K562 (cell line): ENCODE data around the gene RAB7A. TPM values are rescaled to one million over a fixed set of nuclear protein-coding genes. Genes with fewer than 3 reads are reported as not detected.
A peak's percentile ranks its signal among the peaks of the same experiment; 100 is the strongest.

Source experiments
- BRD4 ChIP-seq: fragments of 200-600 bp; sonication (generic); IDR thresholded peaks from 2 replicates; pipeline ENCODE4 v1.6.1; 2017; ENCODE audit warnings: inconsistent platforms
- BRF1 ChIP-seq: IDR thresholded peaks from 3 replicates; pipeline ENCODE4 v1.6.1; 2011; ENCODE audit warnings: borderline replicate concordance, mild to moderate bottlenecking; ENCODE audit not compliant: insufficient read length; ENCODE audit errors: extremely low read depth
- CBX1 ChIP-seq: sonication (generic); IDR thresholded peaks from 2 replicates; pipeline ENCODE4 v1.6.1; 2016; ENCODE audit warnings: antibody characterized with exemption, low read depth, mild to moderate bottlenecking
- E2F1 ChIP-seq: sonication (generic); formaldehyde crosslinking; IDR thresholded peaks from 2 replicates; pipeline ENCODE4 v1.8.1; 2023; ENCODE audit warnings: mild to moderate bottlenecking, missing genetic modification reagents, moderate library complexity
- ESRRA ChIP-seq: fragments of 450-650 bp; IDR thresholded peaks from 2 replicates; pipeline ENCODE4 v1.6.1; 2014; ENCODE audit warnings: low read depth, mild to moderate bottlenecking, moderate library complexity, borderline replicate concordance
- IFI16 ChIP-seq: fragments of 250-450 bp; sonication (Bioruptor Pico); IDR thresholded peaks from 2 replicates; pipeline ENCODE4 v2.1.2; 2022; ENCODE audit warnings: mild to moderate bottlenecking, inconsistent platforms
- JUN ChIP-seq, 2 experiments: sonication (generic) in 1 of 2; formaldehyde crosslinking in 1 of 2; IDR thresholded peaks; 2 replicates each; pipeline versions ENCODE4 v1.6.1 to v1.8.0; 2012 to 2022; ENCODE audit warnings: borderline replicate concordance in 2 of 2, mild to moderate bottlenecking in 2 of 2, improper control_type of control experiment in 1 of 2, low read depth in 1 of 2, low read length in 1 of 2, missing genetic modification reagents in 1 of 2
- KLF13 ChIP-seq: fragments of 450-650 bp; IDR thresholded peaks from 2 replicates; pipeline ENCODE4 v1.6.1; 2016; ENCODE audit warnings: missing genetic modification characterization, low read depth, mild to moderate bottlenecking, missing compliant biosample characterization, moderate library complexity, borderline replicate concordance
- LARP7 ChIP-seq: fragments of 450-650 bp; IDR thresholded peaks from 2 replicates; pipeline ENCODE4 v1.6.1; 2016
- MCM3 ChIP-seq: fragments of 450-650 bp; IDR thresholded peaks from 2 replicates; pipeline ENCODE4 v1.6.1; 2016
- MTF1 ChIP-seq: fragments of 250-450 bp; sonication (Bioruptor Pico); IDR thresholded peaks from 2 replicates; pipeline ENCODE4 v1.9.0; 2021; ENCODE audit warnings: moderate library complexity, mild to moderate bottlenecking, inconsistent platforms, borderline replicate concordance
- NFE2 ChIP-seq: IDR thresholded peaks from 2 replicates; pipeline ENCODE4 v1.6.1; 2014; ENCODE audit warnings: antibody characterized with exemption, low read depth
- PTBP1 ChIP-seq: fragments of 200-400 bp; formaldehyde crosslinking; IDR thresholded peaks from 2 replicates; pipeline ENCODE4 v1.6.1; 2017; ENCODE audit warnings: low read depth, low read length
- PTTG1 ChIP-seq: fragments of 450-650 bp; IDR thresholded peaks from 2 replicates; pipeline ENCODE4 v1.6.1; 2016; ENCODE audit warnings: low read depth, mild to moderate bottlenecking, missing genetic modification characterization, missing compliant biosample characterization
- RNF219 ChIP-seq: fragments of 250-450 bp; sonication (Bioruptor Pico); IDR thresholded peaks from 2 replicates; pipeline ENCODE4 v1.5.0; 2022; ENCODE audit warnings: mild to moderate bottlenecking
- ZBTB49 ChIP-seq: sonication (generic); formaldehyde crosslinking; IDR thresholded peaks from 2 replicates; pipeline ENCODE4 v1.8.0; 2022; ENCODE audit warnings: missing genetic modification reagents, mild to moderate bottlenecking, borderline replicate concordance
- ZNF3 ChIP-seq: fragments of 250-450 bp; sonication (Bioruptor Pico); IDR thresholded peaks from 2 replicates; pipeline ENCODE4 v1.5.0; 2021; ENCODE audit warnings: mild to moderate bottlenecking, moderate library complexity
- ZNF436 ChIP-seq: fragments of 250-450, 450-650 bp; sonication (Bioruptor Pico); formaldehyde crosslinking; IDR thresholded peaks from 2 replicates; pipeline ENCODE4 v1.7.0; 2020; ENCODE audit warnings: mild to moderate bottlenecking
- ZNF589 ChIP-seq: fragments of 200-800 bp; sonication (Bioruptor generic); IDR thresholded peaks from 2 replicates; pipeline ENCODE4 v1.6.1; 2016; ENCODE audit warnings: low read depth, missing genetic modification characterization, missing compliant biosample characterization
- polyA plus RNA-seq, 8 experiments: library from polyadenylated mRNA; depleted of rRNA in 4 of 8; stranded (reverse) in 5 of 8; unstranded in 3 of 8; fragments of >200 nt; fragmentation: Nextera tagmentation in 2 of 8; fragmentation: Illumina TruSeq in 1 of 8; extraction: Ambion mirVana in 2 of 8; extraction: Trizol in 1 of 8; gene quantifications; 2 replicates each; pipeline versions ENCODE4 v1.2.1 to v1.2.3, GENCODE V29; 2011 to 2014; ENCODE audit warnings: inconsistent platforms in 1 of 8, missing spikeins in 1 of 8
- total RNA-seq, 7 experiments: library from RNA; depleted of rRNA in 6 of 7; stranded (reverse); fragments of >200 nt in 6 of 7; fragmentation: Illumina TruSeq in 2 of 7; extraction: Trizol in 2 of 7; gene quantifications; 2 replicates each; pipeline versions ENCODE4 v1.2.1 to v1.2.3, GENCODE V29; 2011 to 2021; ENCODE audit warnings: low replicate concordance in 1 of 7

Gene RAB7A
- total and polyA plus RNA-seq, 9 of the 15 experiments (the other 6 are each of a cell fraction or from before 2014, with no cell fraction given), result 30.9 to 204 (median 72.8) TPM

GRCh38 chr3:128726023-128727016 is at the start of gene RAB7A (continued):
- TF ChIP-seq MTF1 (CRISPR knock-in tag) (no peak), KLF13 (tag) (0 out of 2 replicates have a peak, but pooled peaks have one; percentile 16), BRD4 (no peak), IFI16 (no peak), PTBP1 (no peak), ZNF436 (CRISPR knock-in tag) (no peak), BRF1 (no peak), JUN (IDR thresholded peaks at IDR 0.05; ENCODE audit: borderline replicate concordance, low read depth, low read length) (peak; percentile 59; the same call in 1 of the 2 replicates), JUN (CRISPR knock-in tag; IDR thresholded peaks at IDR 0.05; ENCODE audit: borderline replicate concordance) (no peak), E2F1 (CRISPR knock-in tag) (no peak), LARP7 (no peak), ESRRA (0 out of 2 replicates have a peak, but pooled peaks have one; percentile 3), ZBTB49 (no peak), CBX1 (no peak), PTTG1 (no peak), RNF219 (no peak), ZNF589 (CRISPR knock-in tag) (no peak; the same call in 1 of the 2 replicates), NFE2 (0 out of 2 replicates have a peak, but pooled peaks have one; percentile 10), MCM3 (no peak), ZNF3 (no peak)
